NCI-H345 treated with DMSO at 0.1 percent for 48 hours (cell line): ENCODE data around the gene MARCHF9.

Source experiments
- DNase-seq: peaks from one replicate; lab custom pipeline; 2025; ENCODE audit not compliant: unreplicated experiment; lab: John Stamatoyannopoulos, UW

Gene MARCHF9

DNA sequence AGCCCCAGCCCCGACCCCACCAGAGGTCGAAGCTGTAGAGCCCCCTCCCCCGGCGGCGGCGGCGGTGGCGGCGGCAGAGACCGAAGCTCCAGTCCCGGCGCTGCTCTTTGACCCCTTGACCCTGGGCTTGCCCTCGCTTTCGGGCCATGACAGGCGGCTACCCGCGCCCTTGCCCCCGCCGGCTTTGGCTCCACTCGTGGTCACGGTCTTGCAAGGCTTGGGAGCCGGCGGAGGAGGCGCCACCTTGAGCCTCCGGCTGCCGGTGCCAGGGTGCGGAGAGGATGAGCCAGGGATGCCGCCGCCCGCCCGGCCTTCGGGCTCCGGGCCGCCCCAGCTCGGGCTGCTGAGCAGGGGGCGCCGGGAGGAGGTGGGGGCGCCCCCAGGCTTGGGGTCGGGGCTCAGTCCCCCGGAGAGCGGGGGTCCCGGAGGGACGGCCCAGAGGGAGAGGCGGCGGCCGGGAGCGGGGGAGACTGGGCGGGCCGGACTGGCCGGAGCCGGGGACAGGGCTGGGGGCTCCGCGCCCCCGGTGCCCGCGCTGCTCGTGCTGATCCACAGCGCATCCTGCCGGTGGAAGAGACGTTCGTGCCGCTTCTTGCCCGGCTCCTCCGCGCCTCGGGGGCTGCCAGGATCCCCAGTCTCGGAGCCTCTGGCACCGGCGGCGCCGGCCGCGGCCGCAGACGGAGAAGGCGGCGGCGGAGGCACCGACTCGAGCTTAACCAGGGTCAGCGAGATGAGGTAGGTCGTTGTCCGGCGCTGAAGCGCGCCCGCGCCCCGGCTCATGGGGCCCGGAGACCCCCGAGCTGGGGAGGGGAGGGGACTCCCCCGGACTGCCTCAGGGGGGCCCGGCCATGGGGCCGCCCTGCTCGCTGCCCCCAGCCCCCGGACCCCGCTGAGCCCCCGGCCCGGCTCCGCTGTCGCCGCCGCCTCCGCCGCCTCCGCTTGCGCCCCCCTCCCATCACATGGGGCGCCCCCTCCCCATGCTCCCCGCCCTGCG lies 17.1 kb upstream of the MARCHF9 start:
- DNase-seq = no peak

- peak; percentile 27 for DNase-seq
Observed at GRCh38 chr12:57738661-57739237, 16.2 kb upstream of the MARCHF9 start, which contains the start of gene AGAP2. Gene AGAP2 (minus strand): TSS chr12:57738742. CDS start chr12:57738246, 496 bp downstream.

- no peak for DNase-seq
Observed at GRCh38 chr12:57739387-57739786, 15.5 kb upstream of the MARCHF9 start.

GRCh38 chr12:57739914-57740538 lies 14.9 kb upstream of the MARCHF9 start:
- no peak for DNase-seq

DNA sequence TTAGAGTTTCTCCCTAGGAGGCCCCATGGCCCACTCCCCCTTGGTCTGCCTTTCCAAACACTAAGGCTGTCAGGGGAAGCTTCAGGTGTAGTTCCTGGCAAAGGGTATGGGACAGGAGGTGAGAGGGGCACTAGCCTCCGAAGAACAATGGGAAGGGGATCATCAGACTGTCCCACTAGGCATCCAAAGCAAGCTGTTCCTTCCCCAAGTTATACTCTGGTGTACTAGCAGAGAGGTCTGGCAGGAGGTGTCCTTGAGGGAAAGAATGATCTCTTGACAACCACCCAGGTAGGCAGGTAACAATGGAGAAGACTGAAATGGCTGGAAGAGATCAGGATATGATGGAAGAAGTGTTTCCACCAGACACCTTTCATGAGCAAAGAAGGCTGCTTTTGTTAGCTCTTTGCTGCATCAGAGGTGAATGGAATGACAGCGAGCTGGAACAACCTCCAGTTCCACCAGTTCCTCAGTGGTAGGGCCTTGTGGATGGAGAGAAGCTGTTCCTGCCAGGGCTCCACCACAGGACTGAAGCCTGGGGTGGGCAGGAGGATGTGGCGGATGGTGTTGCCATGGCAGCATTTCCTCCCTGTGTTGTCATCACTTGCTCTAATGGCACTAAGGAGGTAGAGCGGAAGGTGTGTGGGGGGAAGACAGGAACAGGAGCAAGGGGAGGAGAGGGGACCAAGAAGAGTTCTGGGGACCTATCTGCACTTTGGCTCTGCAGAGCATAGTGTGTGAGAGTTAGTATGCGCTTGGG lies 14.1 kb upstream of the MARCHF9 start:
- DNase-seq = no peak

GRCh38 chr12:57741413-57741789 lies 13.5 kb upstream of the MARCHF9 start:
- no peak for DNase-seq

- no peak for DNase-seq
Observed at GRCh38 chr12:57741844-57742738, 12.8 kb upstream of the MARCHF9 start.

- DNase-seq = no peak
Observed at GRCh38 chr12:57743769-57744168, 11.1 kb upstream of the MARCHF9 start.

DNA sequence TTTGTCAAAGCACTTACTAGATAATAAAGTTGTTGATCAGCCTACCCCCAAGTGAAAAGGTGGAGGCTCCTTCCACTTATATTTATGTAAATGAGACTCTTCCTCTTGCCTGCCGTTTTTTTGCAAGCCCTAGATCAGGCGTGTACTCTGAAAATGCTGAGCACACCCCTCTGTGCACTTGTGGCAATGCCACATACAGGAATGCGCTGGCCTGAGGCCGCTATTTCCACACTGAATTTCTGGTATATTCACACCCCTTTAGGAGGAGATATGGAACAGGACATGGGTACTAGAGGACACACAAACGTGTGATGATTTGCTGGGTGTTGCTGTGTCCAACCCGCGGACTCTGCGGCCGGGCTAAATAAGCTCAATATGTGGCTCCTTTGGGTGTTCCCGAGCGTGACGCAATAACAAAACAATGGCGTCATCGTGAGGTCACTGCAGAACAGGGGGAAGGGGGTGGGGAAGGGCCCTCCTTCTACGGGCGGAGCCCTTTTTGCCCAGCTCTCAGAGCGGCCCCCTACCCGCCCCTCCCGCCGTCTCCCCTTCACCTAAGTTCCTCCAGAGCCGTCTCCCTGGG lies 10.6 kb upstream of the MARCHF9 start:
- no peak for DNase-seq

DNA sequence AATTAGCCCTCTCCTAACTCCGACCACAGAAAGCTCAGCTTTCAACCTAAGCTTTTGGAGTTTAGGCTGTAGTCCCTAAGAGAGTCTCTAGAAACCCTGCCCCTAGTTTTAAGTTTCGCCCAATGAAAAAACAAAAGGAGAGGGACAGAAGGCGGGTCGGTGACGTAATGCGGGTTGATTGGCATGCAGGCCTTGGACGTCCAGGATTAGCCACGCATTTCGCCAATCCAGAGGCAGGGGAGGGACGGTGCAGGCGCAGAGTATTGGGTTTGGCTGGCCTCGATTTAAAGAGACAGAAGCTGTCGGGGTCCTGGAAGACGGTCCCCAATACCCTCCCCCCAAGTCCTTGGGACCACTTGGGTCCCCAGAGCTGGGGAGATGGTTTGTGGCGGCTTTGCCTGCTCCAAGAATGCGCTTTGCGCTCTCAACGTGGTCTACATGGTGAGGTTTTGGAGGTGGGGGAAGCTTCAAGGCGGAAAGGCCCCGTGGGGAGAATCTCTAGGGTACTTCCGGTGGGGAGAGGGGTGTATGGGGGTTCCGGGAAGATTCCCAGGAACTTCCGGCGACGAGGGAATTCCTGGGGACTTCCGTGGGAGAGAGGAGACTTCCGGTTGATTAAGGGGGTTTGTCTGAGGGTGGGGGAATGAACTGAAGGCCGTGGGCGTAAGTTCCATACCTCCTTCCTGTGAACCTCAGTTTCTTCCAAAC lies 10.0 kb upstream of the MARCHF9 start, which contains the start of gene TSPAN31:
Gene TSPAN31, plus strand, starts transcription at position 263 of the 708 bp plus-strand sequence. Its CDS starts 116 bp downstream, at position 379.
- DNase-seq = peak; percentile 97

- DNase-seq = no peak
Observed at GRCh38 chr12:57745485-57745881, 9.4 kb upstream of the MARCHF9 start.

DNA sequence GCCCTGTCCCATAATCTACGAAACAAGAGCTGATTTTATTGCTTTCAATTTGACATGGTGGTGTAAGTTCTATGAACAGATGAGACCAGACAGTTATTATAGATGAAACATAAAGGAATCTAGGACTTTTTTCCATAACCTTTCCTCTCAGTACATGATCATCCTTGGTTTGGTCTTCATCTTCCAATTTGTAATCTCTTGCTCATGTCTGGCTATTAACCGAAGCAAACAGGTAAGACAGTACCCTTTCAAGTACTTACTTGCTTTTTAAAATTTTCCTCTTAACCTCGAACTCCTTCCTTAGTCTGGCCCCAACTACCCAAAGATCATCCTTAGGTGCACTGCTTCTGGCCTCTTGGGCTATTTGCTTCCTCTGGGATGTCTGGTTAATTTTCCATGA lies 8.9 kb upstream of the MARCHF9 start:
- DNase-seq = no peak

- DNase-seq = no peak
Observed at GRCh38 chr12:57749061-57749460, 5.8 kb upstream of the MARCHF9 start.

- DNase-seq = no peak
Observed at GRCh38 chr12:57750561-57751431, 4.1 kb upstream of the MARCHF9 start.

DNA sequence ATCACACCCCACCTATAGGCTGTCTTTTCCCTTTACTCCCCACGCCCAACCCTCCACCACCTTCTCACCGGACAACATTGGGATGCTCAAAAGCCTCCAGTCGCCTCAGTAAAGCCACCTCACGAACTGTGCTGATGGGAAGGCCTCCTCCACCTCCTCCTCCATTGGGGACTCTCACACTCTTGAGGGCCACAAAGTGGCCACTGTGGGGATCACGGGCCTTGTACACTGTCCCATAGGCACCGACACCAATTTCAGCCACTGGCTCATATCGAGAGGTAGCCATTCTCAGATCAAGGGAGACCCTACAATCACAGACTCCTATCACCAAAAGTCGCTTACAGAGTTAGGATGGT lies 3.5 kb upstream of the MARCHF9 start:
- DNase-seq = no peak

DNA sequence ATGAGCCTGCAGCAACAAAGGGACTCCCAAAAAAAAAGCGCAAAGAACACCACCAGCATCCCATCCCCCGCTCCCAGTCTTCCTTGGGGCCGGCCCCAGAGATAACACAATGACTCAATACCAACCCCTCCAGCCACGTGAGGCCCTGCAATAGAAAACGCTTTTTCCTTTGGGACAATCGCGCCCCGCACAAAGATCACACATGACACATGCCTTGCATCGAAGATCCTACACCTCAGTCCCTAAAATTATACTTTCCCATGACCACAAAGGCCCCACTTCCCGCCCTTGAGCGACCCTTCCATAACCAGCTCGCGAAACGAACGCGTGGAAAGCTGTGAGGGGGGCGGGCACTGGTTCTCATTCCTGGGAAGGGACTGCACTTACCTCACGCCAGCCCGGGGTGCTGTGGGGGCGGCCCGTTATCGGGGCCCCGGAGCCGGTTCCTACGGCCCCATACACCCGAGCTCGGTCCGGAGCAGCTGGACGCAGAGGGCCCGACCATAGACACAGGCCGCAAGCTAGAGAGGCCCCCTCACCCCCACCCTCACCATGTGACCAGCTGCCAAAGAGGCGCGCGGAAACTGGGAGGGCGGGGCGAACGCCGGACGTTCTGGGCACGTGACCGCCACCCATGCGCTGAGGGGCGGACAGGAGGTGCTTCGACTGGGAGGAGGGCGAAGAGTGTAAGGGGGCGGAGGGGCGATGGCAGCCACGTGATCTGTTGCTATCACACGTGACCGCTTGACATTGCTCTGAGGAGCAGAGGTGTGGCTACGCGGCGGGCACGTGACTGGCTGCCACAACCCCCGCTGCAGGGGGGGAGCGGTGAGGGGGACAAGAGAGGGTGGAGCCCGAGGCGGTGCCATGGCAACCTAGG lies 2.9 kb upstream of the MARCHF9 start, which contains the start of gene CDK4:
Gene CDK4, minus strand, starts transcription at position 523 of the 880 bp plus-strand sequence. CDS start 593 bp downstream, outside the sequence.
- DNase-seq = peak; percentile 99

DNA sequence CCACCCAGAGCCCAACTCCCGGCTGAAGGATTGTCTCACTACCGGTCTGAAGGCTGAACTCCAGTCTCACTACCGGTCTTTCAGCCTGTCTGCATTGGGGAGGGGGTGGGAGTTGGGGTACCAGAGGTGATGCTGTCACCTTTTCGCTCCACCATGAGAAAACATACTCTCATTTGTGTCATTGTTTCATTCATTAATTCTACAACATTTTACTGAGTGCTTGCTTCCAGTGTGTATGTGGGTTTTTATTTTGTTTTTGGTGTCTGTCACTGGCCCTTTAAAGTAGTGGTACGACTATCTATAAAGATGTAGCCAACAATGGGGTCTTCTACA lies 2.3 kb upstream of the MARCHF9 start:
- no peak for DNase-seq
